OCI-LY1 (cell line): Measurements from ENCODE around the gene PRKCA.

Experiments
- CTCF ChIP-seq: fragments of 200-600 bp; sonication (generic), shearing (Covaris generic); IDR thresholded peaks from 2 replicates; pipeline ENCODE4 v1.5.1; 2017; ENCODE audit warnings: mild to moderate bottlenecking, antibody characterized with exemption, low read length, moderate library complexity, mixed read lengths
- EZH2 ChIP-seq: fragments of 200-600 bp; sonication (generic), shearing (Covaris generic); IDR thresholded peaks from 2 replicates; pipeline ENCODE4 v1.8.0; 2017; ENCODE audit warnings: borderline replicate concordance, mixed run types, mild to moderate bottlenecking, antibody characterized with exemption, low read length, moderate library complexity, mixed read lengths

GRCh38 chr17:66670206-66670605, 367.8 kb downstream of the PRKCA start:
- TF ChIP-seq CTCF (no peak), EZH2 (no peak)
